Suppressor macrophage treated with lipopolysaccharide for 1 hour (primary cell): ENCODE measurements around the gene OSBPL6.
A peak's percentile ranks its signal among the peaks of the same experiment; 100 is the strongest.
"Not testable (repeated sequence)": the region's sequence is repeated elsewhere in the genome, so short reads cannot be mapped to it uniquely, and the experiment has no call there.

ENCODE experiments used
- DNase-seq, 3 donors: peaks; one replicate each; pipeline ENCODE4 v3.0.0-alpha.2; 2020 to 2022

Gene OSBPL6

DNA sequence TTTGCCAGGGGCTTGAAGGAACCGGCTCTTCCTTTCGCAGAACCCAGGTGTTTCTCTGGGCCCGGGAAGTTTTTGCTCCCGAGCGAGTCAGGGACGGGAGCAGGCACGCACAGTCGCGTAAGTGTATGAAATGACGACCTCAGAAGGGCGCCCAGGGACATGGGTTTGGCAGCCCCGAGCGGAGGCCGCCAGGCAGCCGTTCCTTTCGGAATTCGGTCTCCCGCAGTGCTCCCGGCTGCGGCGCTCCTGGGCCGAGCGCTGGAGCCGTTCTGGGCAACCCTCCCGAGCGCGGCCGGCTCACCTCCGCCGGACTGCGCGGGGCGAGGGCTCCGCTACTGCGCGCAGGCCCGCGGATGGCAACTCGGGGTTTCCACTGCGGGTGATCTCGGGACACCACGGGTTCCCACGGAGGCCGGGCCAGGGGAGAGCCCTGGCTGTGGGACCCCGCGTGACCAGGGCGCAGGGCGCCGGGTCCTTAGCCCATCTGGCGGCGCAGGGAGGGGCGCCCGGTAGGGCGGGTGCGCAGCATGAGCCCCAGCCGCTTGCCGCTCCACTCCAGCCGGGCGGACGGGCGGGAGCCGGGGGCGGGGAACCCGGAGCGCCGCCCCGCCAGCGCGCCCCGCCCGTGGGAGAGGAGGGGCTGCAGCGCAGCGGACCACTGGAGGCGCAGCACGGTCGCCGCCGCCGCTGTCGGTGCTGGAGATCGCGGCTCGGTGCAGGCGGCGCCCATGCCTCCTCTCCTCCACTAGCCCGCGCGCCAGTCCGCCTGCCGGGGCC, at the start of gene OSBPL6:
Gene OSBPL6 (plus strand): TSS at position 690 of the 777 bp plus-strand sequence. CDS start 111,673 bp downstream, outside the sequence.
- peak; percentile 76 to 92 (median 84) for DNase-seq

GRCh38 chr2:178152033-178152432, 42.3 kb upstream of the OSBPL6 start:
- DNase-seq: no peak

GRCh38 chr2:178152542-178152941, 41.8 kb upstream of the OSBPL6 start:
- no peak for DNase-seq

DNA sequence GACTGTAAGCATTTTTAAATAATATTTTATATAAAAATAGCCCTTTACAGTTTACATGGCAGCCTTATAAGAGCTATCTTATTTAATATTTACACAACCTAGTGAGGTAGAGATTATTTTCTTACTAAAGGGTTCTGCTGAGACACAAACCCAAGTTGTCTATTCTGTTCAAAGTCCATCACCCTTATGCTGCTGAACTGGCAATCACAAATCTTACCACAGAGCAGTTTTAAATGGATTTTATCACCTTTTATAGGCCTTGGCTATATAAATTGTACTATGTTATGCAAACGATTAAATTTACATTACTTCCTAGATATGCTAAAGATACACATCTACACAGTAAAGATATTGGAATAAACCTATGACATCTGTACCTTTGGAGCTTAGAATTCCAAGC, 41.3 kb upstream of the OSBPL6 start:
- no peak for DNase-seq

DNA sequence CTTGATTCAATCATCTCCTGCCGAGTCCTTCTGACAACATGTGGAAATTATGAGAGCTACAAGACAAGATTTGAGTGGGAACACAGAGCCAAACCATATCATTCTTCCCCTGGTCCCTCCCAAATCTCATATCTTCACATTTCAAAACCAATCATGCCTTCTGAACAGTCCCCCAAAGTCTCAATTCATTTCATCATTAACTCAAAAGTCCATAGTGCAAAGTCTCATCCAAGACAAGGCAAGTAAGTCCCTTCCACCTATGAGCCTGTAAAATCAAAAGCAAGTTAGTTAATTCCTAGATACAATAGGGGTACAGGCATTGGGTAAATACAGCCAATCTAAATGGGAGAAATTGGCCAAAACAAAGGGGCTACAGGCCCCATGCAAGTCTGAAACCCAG, 40.4 kb upstream of the OSBPL6 start:
- not testable (repeated sequence) for DNase-seq

DNA sequence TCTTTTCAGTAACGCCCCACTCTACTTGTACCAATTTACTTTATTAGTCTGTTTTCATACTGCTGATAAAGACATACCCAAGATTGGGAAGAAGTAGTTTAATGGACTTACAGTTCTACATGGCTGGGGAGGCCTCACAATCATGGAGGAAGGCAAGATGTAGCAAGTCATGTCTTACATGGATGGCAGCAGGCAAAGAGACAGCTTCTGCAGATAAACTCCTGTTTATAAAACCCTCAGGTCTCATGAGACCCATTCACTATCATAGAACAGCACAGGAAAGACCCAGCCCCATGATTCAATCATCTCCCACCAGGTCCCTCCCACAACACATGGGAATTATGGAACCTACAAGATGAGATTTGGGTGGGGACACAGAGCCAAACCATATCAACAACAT, 38.8 kb upstream of the OSBPL6 start:
- DNase-seq: no peak

- no peak for DNase-seq
These were observed 36.7 kb upstream of the OSBPL6 start for GRCh38 chr2:178157574-178157973.

DNA sequence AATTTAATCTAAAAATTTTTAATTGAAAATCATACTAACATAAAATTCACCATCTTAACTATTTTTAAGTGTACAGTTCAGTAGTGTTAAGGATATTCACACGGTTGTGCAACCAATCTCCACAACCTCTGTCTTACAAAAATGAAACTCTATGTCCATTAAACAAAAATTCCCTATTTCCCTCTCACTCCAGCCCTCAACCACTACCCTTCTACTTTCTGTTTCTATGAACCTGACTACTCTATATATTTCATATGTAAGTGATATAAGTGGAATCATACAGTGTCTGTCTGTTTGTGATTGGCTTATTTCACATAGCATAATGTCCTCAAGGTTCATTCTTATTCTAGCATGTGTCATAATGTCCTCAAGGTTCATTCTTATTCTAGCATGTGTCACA, 34.3 kb upstream of the OSBPL6 start:
- DNase-seq: peak; percentile 16 to 55 (median 25)

DNA sequence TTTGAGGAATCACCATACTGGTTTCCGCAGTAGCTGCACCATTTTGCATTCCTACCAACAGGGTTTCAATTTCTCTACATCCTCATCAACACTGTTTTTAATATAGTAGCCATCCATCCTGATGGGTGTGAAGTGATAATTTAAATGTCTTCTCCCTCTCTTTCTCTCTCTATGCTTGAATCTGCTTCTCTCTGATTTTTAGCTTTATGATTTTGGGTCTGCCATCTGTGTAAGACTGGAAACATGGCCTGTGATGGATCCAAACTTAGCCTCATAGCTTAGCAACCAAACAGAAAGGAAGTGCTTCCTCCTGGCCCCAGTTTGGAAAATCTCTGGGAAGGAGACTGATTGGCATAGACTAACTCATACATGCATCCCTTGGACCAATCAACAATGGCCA, 33.7 kb upstream of the OSBPL6 start:
- DNase-seq: no peak

GRCh38 chr2:178163395-178163794, 30.9 kb upstream of the OSBPL6 start:
- DNase-seq: peak; percentile 78 to 89 (median 83)

GRCh38 chr2:178163911-178164310, 30.4 kb upstream of the OSBPL6 start:
- no peak for DNase-seq

DNA sequence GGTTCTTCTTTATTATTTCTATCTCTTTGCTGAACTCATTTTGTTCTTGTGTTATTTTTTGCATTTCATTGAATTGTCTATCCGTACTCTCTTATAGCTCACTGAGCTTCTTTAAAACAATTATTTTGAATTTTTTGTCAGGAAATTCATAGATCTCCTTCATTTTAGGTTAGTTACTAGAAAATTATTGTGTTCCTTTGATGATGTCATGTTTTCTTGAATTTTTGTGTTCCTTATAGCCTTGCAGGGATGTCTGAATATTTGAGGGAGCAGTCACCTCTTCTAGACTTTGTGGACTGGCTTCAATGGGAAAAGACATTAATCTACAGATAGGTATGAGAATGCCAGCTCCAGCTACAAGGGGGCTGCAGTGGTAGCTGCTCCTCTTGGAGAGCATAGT, 20.7 kb upstream of the OSBPL6 start:
- no peak for DNase-seq

GRCh38 chr2:178177066-178177679, 17.1 kb upstream of the OSBPL6 start:
- peak; percentile 43 to 56 (median 47) for DNase-seq

- DNase-seq: not testable (repeated sequence)
These were observed 13.7 kb upstream of the OSBPL6 start for GRCh38 chr2:178180648-178181047.

GRCh38 chr2:178187861-178188260, 6.5 kb upstream of the OSBPL6 start:
- no peak for DNase-seq

- no peak for DNase-seq
These were observed 5.8 kb upstream of the OSBPL6 start for GRCh38 chr2:178188466-178188865.

- DNase-seq: peak; percentile 30 to 62 (median 30)
These were observed 3.3 kb upstream of the OSBPL6 start for GRCh38 chr2:178191004-178191508.

GRCh38 chr2:178191511-178191910, 2.8 kb upstream of the OSBPL6 start:
- DNase-seq: no peak

- DNase-seq: peak; percentile 27 to 38 (median 27)
These were observed 853 bp upstream of the OSBPL6 start for GRCh38 chr2:178193496-178193822.

GRCh38 chr2:178194600-178195389, 483 bp downstream of the OSBPL6 start:
- peak; percentile 42 to 64 (median 45) for DNase-seq

- DNase-seq: no peak
These were observed 1.3 kb downstream of the OSBPL6 start for GRCh38 chr2:178195390-178196166.

- DNase-seq: no peak
These were observed 3.5 kb downstream of the OSBPL6 start for GRCh38 chr2:178197791-178198190.

GRCh38 chr2:178198441-178198840, 4.1 kb downstream of the OSBPL6 start:
- DNase-seq: not testable (repeated sequence)
